H1 (cell line): ENCODE data around the gene COPZ2. TPM values are rescaled to one million over a fixed set of nuclear protein-coding genes. Genes with fewer than 3 reads are reported as not detected.
"Not testable (repeated sequence)": the region's sequence is repeated elsewhere in the genome, so short reads cannot be mapped to it uniquely, and the experiment has no call there.

Experiments used
- CTCF ChIA-PET: fragments of 300-600 bp; sonication (Branson Sonifier 250); formaldehyde crosslinking; loops from one replicate; lab custom pipeline; 2021; ENCODE audit not compliant: partially characterized antibody; lab: Charles Lee
- POLR2A ChIA-PET: fragments of 300-600 bp; sonication (Branson Sonifier 250); formaldehyde crosslinking; loops from one replicate; lab custom pipeline; 2021; ENCODE audit warnings: inconsistent platforms; ENCODE audit not compliant: partially characterized antibody; lab: Charles Lee
- DNase-seq, 2 experiments: peaks; one replicate each; pipeline versions ENCODE4 v3.0.0 to v3.0.0-alpha.2; 2010 to 2022; ENCODE audit warnings: low spot score in 2 of 2, low read depth in 1 of 2, mixed read lengths in 1 of 2
- FAIRE-seq: peaks from 2 replicates; lab custom pipeline; 2011; peaks lifted over from hg19 to GRCh38; lab: Jason Lieb, UNC
- H2AFZ ChIP-seq: 2 replicates; pipeline ENCODE4 v1.8.1; 2012; ENCODE audit warnings: low read length, inconsistent platforms
- H2AK5ac ChIP-seq: 2 replicates; pipeline ENCODE4 v1.6.1; 2013; ENCODE audit warnings: low read depth, low read length
- H2BK120ac ChIP-seq: replicated peaks from 2 replicates; pipeline ENCODE3; 2013; ENCODE audit warnings: low read depth, low read length, inconsistent platforms
- H2BK12ac ChIP-seq: 2 replicates; pipeline ENCODE4 v1.6.1; 2013; ENCODE audit warnings: low read depth, low read length
- H2BK15ac ChIP-seq: 2 replicates; pipeline ENCODE4 v1.6.1; 2013; ENCODE audit warnings: low read length
- H2BK20ac ChIP-seq: 2 replicates; pipeline ENCODE4 v1.6.1; 2013; ENCODE audit warnings: low read length
- H2BK5ac ChIP-seq: 2 replicates; pipeline ENCODE4 v1.6.1; 2013; ENCODE audit warnings: low read depth, low read length
- H3K14ac ChIP-seq: 2 replicates; pipeline ENCODE4 v1.6.1; 2013; ENCODE audit warnings: inconsistent platforms; ENCODE audit not compliant: insufficient read length
- H3K18ac ChIP-seq: 2 replicates; pipeline ENCODE4 v1.6.1; 2013; ENCODE audit warnings: low read length; ENCODE audit errors: extremely low read depth
- H3K23ac ChIP-seq: 2 replicates; pipeline ENCODE4 v1.6.1; 2013; ENCODE audit warnings: inconsistent platforms; ENCODE audit not compliant: insufficient read length
- H3K23me2 ChIP-seq: 2 replicates; pipeline ENCODE4 v1.6.1; 2013; ENCODE audit warnings: low read depth, low read length
- H3K27ac ChIP-seq: 2 replicates; pipeline ENCODE4 v1.6.1; 2011; ENCODE audit warnings: low read depth, low read length, inconsistent platforms
- H3K27me3 ChIP-seq, 4 experiments: replicated peaks in 1 of 4; 1 replicate in 1 of 4; 2 replicates in 3 of 4; pipeline versions ENCODE4 v1.6.1 to v1.8.1; 2011 to 2013; ENCODE audit warnings: low read length in 3 of 4, mild to moderate bottlenecking in 3 of 4, inconsistent platforms in 2 of 4, mixed read lengths in 2 of 4, moderate library complexity in 1 of 4; ENCODE audit not compliant: control insufficient read depth in 3 of 4, insufficient read depth in 3 of 4; ENCODE audit errors: extremely low read depth in 1 of 4
- H3K36me3 ChIP-seq, 4 experiments: 2 replicates each; pipeline versions ENCODE4 v1.6.1 to v1.8.1; 2011 to 2013; ENCODE audit warnings: mild to moderate bottlenecking in 4 of 4, low read length in 3 of 4, moderate library complexity in 2 of 4, control low read depth in 1 of 4, inconsistent platforms in 1 of 4; ENCODE audit not compliant: insufficient read depth in 4 of 4, control insufficient read depth in 2 of 4
- H3K4ac ChIP-seq: replicated peaks from 2 replicates; pipeline ENCODE3; 2013; ENCODE audit warnings: low read length, low read depth, mixed read lengths, inconsistent platforms; ENCODE audit not compliant: insufficient read length
- H3K4me1 ChIP-seq, 4 experiments: replicated peaks in 1 of 4; 1 replicate in 1 of 4; 2 replicates in 3 of 4; pipeline versions ENCODE4 v1.6.1 to v1.8.1; 2011 to 2013; ENCODE audit warnings: low read length in 3 of 4, inconsistent platforms in 2 of 4, mixed read lengths in 1 of 4; ENCODE audit not compliant: insufficient read depth in 4 of 4, control insufficient read depth in 3 of 4
- H3K4me2 ChIP-seq, 2 experiments: 2 replicates each; pipeline versions ENCODE4 v1.6.1 to v1.8.1; 2011 to 2013; ENCODE audit warnings: low read depth in 2 of 2, low read length in 2 of 2, control low read depth in 1 of 2, inconsistent platforms in 1 of 2, mild to moderate bottlenecking in 1 of 2; ENCODE audit not compliant: insufficient read depth in 1 of 2
- H3K4me3 ChIP-seq, 4 experiments: fragments of 200-600, 300-600 bp in 1 of 4; sonication (generic), shearing (Covaris generic), sonication (Bioruptor Twin) in 1 of 4; 2 replicates each; pipeline versions ENCODE4 v1.5.1 to v1.8.1; 2011 to 2016; ENCODE audit warnings: low read length in 4 of 4, low read depth in 3 of 4, control low read depth in 2 of 4, inconsistent platforms in 2 of 4, mild to moderate bottlenecking in 2 of 4, mixed read lengths in 1 of 4, moderate library complexity in 1 of 4; ENCODE audit not compliant: insufficient read depth in 2 of 4; ENCODE audit errors: extremely low read depth in 1 of 4
- H3K56ac ChIP-seq: replicated peaks from 2 replicates; pipeline ENCODE3; 2013; ENCODE audit warnings: low read depth, mild to moderate bottlenecking, mixed read lengths, low read length, inconsistent platforms; ENCODE audit not compliant: insufficient read length
- H3K79me1 ChIP-seq: 2 replicates; pipeline ENCODE4 v1.6.1; 2013; ENCODE audit warnings: low read depth, low read length, control low read depth
- H3K79me2 ChIP-seq, 2 experiments: 2 replicates each; pipeline versions ENCODE4 v1.6.1 to v1.8.1; 2012 to 2013; ENCODE audit warnings: low read length in 2 of 2, mild to moderate bottlenecking in 2 of 2, inconsistent platforms in 1 of 2; ENCODE audit not compliant: insufficient read depth in 2 of 2, control insufficient read depth in 1 of 2
- H3K9ac ChIP-seq, 4 experiments: replicated peaks in 1 of 4; 1 replicate in 1 of 4; 2 replicates in 3 of 4; pipeline versions ENCODE4 v1.6.1 to v1.8.1; 2011 to 2013; ENCODE audit warnings: low read depth in 3 of 4, low read length in 3 of 4, control low read depth in 2 of 4, mild to moderate bottlenecking in 2 of 4, moderate library complexity in 2 of 4, inconsistent platforms in 1 of 4; ENCODE audit errors: extremely low read depth in 1 of 4
- H3K9me3 ChIP-seq, 2 experiments: 2 replicates each; pipeline versions ENCODE4 v1.6.1 to v1.8.1; 2012 to 2013; ENCODE audit warnings: mild to moderate bottlenecking in 2 of 2, moderate library complexity in 2 of 2, control low read depth in 1 of 2, inconsistent platforms in 1 of 2, low read depth in 1 of 2, low read length in 1 of 2, mixed read lengths in 1 of 2; ENCODE audit not compliant: insufficient read depth in 2 of 2
- H4K20me1 ChIP-seq, 2 experiments: replicated peaks in 1 of 2; 2 replicates each; pipeline versions ENCODE3 to v1.8.1; 2011 to 2013; ENCODE audit warnings: inconsistent platforms in 2 of 2, low read length in 2 of 2, mild to moderate bottlenecking in 1 of 2; ENCODE audit not compliant: insufficient read depth in 2 of 2, control insufficient read depth in 1 of 2
- H4K5ac ChIP-seq: 2 replicates; pipeline ENCODE4 v1.6.1; 2013; ENCODE audit warnings: low read length, low read depth, mixed read lengths, inconsistent platforms; ENCODE audit not compliant: insufficient read length
- H4K8ac ChIP-seq: 2 replicates; pipeline ENCODE4 v1.8.0; 2013; ENCODE audit warnings: mild to moderate bottlenecking, moderate library complexity, low read length, inconsistent platforms; ENCODE audit not compliant: insufficient read depth; ENCODE audit errors: extremely low read depth
- H4K91ac ChIP-seq: replicated peaks from 2 replicates; pipeline ENCODE3; 2013; ENCODE audit warnings: low read length, mixed read lengths, inconsistent platforms; ENCODE audit not compliant: insufficient read length
- WGBS, 2 experiments: shearing (Covaris generic) in 1 of 2; methylation state at CpG; one replicate each; pipeline versions ENCODE4 v1.1.6 to v1.1.7; 2013 to 2015; ENCODE audit warnings: low lambda C conversion rate in 2 of 2, mixed read lengths in 2 of 2, inconsistent platforms in 1 of 2, low coverage in 1 of 2, missing lambda C conversion rate in 1 of 2; ENCODE audit not compliant: insufficient replicate concordance in 2 of 2, insufficient coverage in 1 of 2, insufficient read length in 1 of 2; ENCODE audit errors: extremely low coverage in 1 of 2, missing lambda C conversion rate in 1 of 2; 5-methylcytosine and 5-hydroxymethylcytosine counted together
- polyA plus RNA-seq, 7 experiments: library from polyadenylated mRNA; depleted of rRNA in 3 of 7; stranded (reverse) in 5 of 7; unstranded in 2 of 7; fragments of >200 nt in 5 of 7; fragments of 200-250 nt in 2 of 7; gene quantifications; 1 replicate in 5 of 7; 2 replicates in 1 of 7; 4 replicates in 1 of 7; pipeline versions ENCODE4 v1.2.1 to v1.2.3, GENCODE V29; 2011 to 2013; ENCODE audit warnings: missing spikeins in 2 of 7, mixed read lengths in 2 of 7
- total RNA-seq: library from RNA; stranded (reverse); fragmentation: NEBNext Ultra II Directional; extraction: Animal tissue kit (Norgen Biotek cat#: 25700); gene quantifications from 2 replicates; pipeline ENCODE4 v1.2.1, GENCODE V29; 2021

The COPZ2 gene
- total and polyA plus RNA-seq, 2 of the 8 experiments (the other 6 are each of a cell fraction or from before 2014, with no cell fraction given), result 0.24 TPM; not detected in 1

DNA sequence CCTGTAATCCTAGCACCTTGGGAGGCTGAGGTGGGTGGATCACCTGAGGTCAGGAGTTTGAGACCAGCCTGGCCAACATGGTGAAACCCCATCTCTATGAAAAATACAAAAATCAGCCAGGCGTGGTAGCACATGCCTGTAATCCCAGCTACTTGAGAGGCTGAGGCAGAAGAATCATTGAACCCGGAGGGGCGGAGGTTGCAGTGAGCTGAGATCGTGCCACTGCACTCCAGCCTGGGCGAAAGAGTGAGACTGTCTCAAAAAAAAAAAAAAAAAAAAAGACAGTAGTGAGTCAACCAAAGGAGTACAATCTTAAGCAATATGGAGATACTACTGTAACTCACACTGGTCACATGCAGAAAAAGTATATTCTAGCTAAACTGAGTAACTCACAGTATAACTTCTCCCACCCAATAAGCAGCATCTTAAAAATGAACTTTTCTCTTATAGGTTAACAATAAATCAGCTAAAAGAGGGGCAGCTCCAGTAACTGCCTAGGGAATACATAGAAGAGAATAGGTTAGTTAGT lies 36.0 kb upstream of the COPZ2 start:
- WGBS, 2 experiments, result 89% methylated on average over 3 of the region's 5 CpGs; no CpG with 5 or more reads in 1 of the 2 experiments
- H3K56ac ChIP-seq, H3K4me1 ChIP-seq, H2BK5ac ChIP-seq, H3K4me2 ChIP-seq, H3K9ac ChIP-seq, H2AFZ ChIP-seq, DNase-seq, H2BK15ac ChIP-seq, H3K18ac ChIP-seq, H2BK12ac ChIP-seq, H3K9me3 ChIP-seq, H3K14ac ChIP-seq, H2BK20ac ChIP-seq, H3K4ac ChIP-seq, H3K23me2 ChIP-seq, H3K79me1 ChIP-seq, H3K27me3 ChIP-seq, FAIRE-seq, H4K5ac ChIP-seq, H4K91ac ChIP-seq, H2AK5ac ChIP-seq, H2BK120ac ChIP-seq, H4K20me1 ChIP-seq, H3K23ac ChIP-seq, H3K4me3 ChIP-seq, H3K27ac ChIP-seq, H4K8ac ChIP-seq: not testable (repeated sequence)
- peaks cover 15 to 60% (median 38%) of the 10 kb centered on the region in 4 experiments for H3K36me3 ChIP-seq
- H3K79me2 ChIP-seq, result peaks cover 0 to 14% of the 10 kb centered on the region in 2 experiments; a peak in 1 of 4 replicates
- ChIA-PET CTCF (interaction anchor here (0.6 to 14.0 kb wide), 19 partner anchors 8 to 536 kb away, joined by 3 to 203 read pairs (median 6); partner anchors contain the start of genes NFE2L1 and SNX11), POLR2A (interaction anchor here (0.9 to 41.8 kb wide), 4 partner anchors 11 to 36 kb away, joined by 3 to 1227 read pairs (median 127); partner anchors contain the start of genes COPZ2 and NFE2L1)
